OCI-LY7 (cell line): ENCODE data around the gene MIB2. TPM values are rescaled to one million over a fixed set of nuclear protein-coding genes. Genes with fewer than 3 reads are reported as not detected.
A peak's percentile ranks its signal among the peaks of the same experiment; 100 is the strongest.

Source experiments
- BruUV-seq: library from RNA; stranded (reverse); fragments of 400-500 nt; replicated peaks from 2 replicates; lab custom pipeline; 2021; lab: Mats Ljungman, UMichigan
- CTCF ChIA-PET: fragments of 300-600 bp; sonication (Branson Sonifier 250); formaldehyde crosslinking; loops from one replicate; lab custom pipeline; 2022; ENCODE audit warnings: antibody characterized with exemption; ENCODE audit not compliant: unreplicated experiment; lab: Charles Lee
- POLR2A ChIA-PET: fragments of 300-600 bp; sonication (Branson Sonifier 250); formaldehyde crosslinking; loops from one replicate; lab custom pipeline; 2022; ENCODE audit warnings: antibody characterized with exemption; lab: Charles Lee
- DNase-seq: peaks from one replicate; pipeline ENCODE4 v3.0.0-alpha.2; 2015; ENCODE audit warnings: low spot score
- H2AFZ ChIP-seq: fragments of 200-600 bp; sonication (generic), shearing (Covaris generic); 2 replicates; pipeline ENCODE4 v1.6.1; 2014; ENCODE audit warnings: mild to moderate bottlenecking, antibody characterized with exemption, low read length, moderate library complexity
- H3K27ac ChIP-seq: fragments of 200-600 bp; sonication (generic); 2 replicates; pipeline ENCODE4 v1.5.1; 2014; ENCODE audit warnings: mixed run types, low read depth, mild to moderate bottlenecking, moderate library complexity, low read length, inconsistent platforms; ENCODE audit not compliant: poor library complexity, severe bottlenecking
- H3K36me3 ChIP-seq: fragments of 200-600 bp; sonication (generic); 2 replicates; pipeline ENCODE4 v1.6.1; 2014; ENCODE audit warnings: mild to moderate bottlenecking, antibody characterized with exemption, low read length, moderate library complexity, mixed read lengths; ENCODE audit not compliant: insufficient read depth
- H3K4me1 ChIP-seq: fragments of 200-600 bp; sonication (generic); 2 replicates; pipeline ENCODE4 v1.5.1; 2014; ENCODE audit warnings: mild to moderate bottlenecking, low read length; ENCODE audit not compliant: insufficient read depth, poor library complexity, severe bottlenecking
- H3K4me2 ChIP-seq: fragments of 200-600 bp; sonication (generic); 2 replicates; pipeline ENCODE4 v1.6.1; 2014; ENCODE audit warnings: mild to moderate bottlenecking, low read length
- H3K4me3 ChIP-seq: fragments of 200-600 bp; sonication (generic); 2 replicates; pipeline ENCODE4 v1.5.1; 2014; ENCODE audit warnings: mild to moderate bottlenecking, low read depth, low read length; ENCODE audit not compliant: poor library complexity, severe bottlenecking
- H3K79me2 ChIP-seq: fragments of 200-600 bp; sonication (generic); 2 replicates; pipeline ENCODE4 v1.6.1; 2016; ENCODE audit warnings: low read depth, mild to moderate bottlenecking, low read length, moderate library complexity, mixed read lengths; ENCODE audit not compliant: insufficient read depth
- H3K9me2 ChIP-seq: fragments of 200-600 bp; sonication (generic); 2 replicates; pipeline ENCODE4 v1.6.1; 2016; ENCODE audit warnings: mild to moderate bottlenecking, low read length, mixed read lengths; ENCODE audit not compliant: insufficient read depth
- H3K9me3 ChIP-seq: fragments of 200-600 bp; sonication (generic); 2 replicates; pipeline ENCODE4 v1.6.1; 2014; ENCODE audit warnings: mild to moderate bottlenecking, mixed run types, low read length, mixed read lengths
- H4K20me1 ChIP-seq: fragments of 200-600 bp; sonication (generic); 2 replicates; pipeline ENCODE4 v1.6.1; 2014; ENCODE audit warnings: mild to moderate bottlenecking, antibody characterized with exemption, low read length, moderate library complexity, mixed read lengths; ENCODE audit not compliant: insufficient read depth
- EZH2phosphoT487 ChIP-seq: fragments of 200-600 bp; sonication (generic); IDR thresholded peaks from 2 replicates; pipeline ENCODE4 v1.6.1; 2018; ENCODE audit warnings: low read depth, borderline replicate concordance, mild to moderate bottlenecking, mixed run types, antibody characterized with exemption, low read length, moderate library complexity, mixed read lengths
- intact Hi-C: fragments of 100-400 bp; cut with micrococcal nuclease; formaldehyde crosslinking; loops from one replicate; pipeline ENCODE4 v1.10.0; 2022; ENCODE audit not compliant: unreplicated experiment
- total RNA-seq, 2 experiments: library from RNA; depleted of rRNA in 1 of 2; stranded (reverse); fragments of >200 nt in 1 of 2; shearing (Covaris generic) in 1 of 2; gene quantifications; 2 replicates each; pipeline ENCODE4 v1.2.3, GENCODE V29; 2014 to 2022
- TF ChIP-seq, protein P1 (sequence below): fragments of 200-600 bp; sonication (generic); conservative IDR thresholded peaks from 2 replicates; pipeline ENCODE4 v1.5.1; 2014; ENCODE audit warnings: mild to moderate bottlenecking, antibody characterized with exemption, low read length, moderate library complexity, mixed read lengths

MIB2 gene
- total RNA-seq, 2 experiments from 2014 or later, result 54.0 to 64.9 TPM

DNA sequence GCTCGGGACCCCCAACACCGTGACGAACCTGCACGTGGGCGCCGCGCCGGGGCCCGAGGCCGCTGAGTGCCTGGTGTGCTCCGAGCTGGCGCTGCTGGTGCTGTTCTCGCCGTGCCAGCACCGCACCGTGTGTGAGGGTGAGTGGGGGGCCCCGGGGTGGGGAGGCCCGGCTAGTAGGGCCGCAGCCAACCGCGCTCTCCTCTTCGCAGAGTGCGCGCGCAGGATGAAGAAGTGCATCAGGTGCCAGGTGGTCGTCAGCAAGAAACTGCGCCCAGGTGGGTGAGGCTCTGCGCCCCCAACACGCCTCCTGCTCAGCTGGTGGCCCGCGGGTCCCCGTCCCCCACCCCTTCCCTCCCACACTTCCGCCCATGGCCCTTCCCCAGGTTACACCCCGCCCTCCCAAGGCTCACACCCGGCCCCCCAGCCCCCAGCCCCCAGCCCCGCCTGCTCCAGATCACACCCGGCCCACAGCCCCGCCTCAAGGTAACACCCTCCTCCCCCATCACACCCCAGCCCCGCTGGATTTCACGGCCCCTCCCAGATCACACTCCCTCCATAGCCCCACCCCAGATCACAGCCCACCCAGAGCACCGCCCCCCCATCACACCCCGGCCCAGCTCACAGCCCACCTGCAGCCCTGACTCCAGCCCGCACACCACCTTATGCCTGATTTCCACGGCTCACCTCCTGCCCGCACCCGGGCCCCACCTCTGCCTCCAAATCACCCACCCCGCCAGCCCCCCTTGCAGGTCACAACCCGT lies 14.3 kb downstream of the MIB2 start:
- H3K9me3 ChIP-seq, result no peaks in the 10 kb centered on the region
- no TSS peak for BruUV-seq
- peak overlapping the region; percentile 66 for H3K4me3 ChIP-seq
- CTCF ChIA-PET, result interaction anchor here (0.6 kb wide), 1 partner anchor 338 kb away, joined by 5 read pairs; no protein-coding TSS in a partner anchor
- peaks cover 30% of the 10 kb centered on the region for H3K4me1 ChIP-seq
- H3K36me3 ChIP-seq, result no peaks in the 10 kb centered on the region
- no peak overlapping the region for H2AFZ ChIP-seq
- no peaks in the 10 kb centered on the region for H3K79me2 ChIP-seq
- TF ChIP-seq, protein P1, sequence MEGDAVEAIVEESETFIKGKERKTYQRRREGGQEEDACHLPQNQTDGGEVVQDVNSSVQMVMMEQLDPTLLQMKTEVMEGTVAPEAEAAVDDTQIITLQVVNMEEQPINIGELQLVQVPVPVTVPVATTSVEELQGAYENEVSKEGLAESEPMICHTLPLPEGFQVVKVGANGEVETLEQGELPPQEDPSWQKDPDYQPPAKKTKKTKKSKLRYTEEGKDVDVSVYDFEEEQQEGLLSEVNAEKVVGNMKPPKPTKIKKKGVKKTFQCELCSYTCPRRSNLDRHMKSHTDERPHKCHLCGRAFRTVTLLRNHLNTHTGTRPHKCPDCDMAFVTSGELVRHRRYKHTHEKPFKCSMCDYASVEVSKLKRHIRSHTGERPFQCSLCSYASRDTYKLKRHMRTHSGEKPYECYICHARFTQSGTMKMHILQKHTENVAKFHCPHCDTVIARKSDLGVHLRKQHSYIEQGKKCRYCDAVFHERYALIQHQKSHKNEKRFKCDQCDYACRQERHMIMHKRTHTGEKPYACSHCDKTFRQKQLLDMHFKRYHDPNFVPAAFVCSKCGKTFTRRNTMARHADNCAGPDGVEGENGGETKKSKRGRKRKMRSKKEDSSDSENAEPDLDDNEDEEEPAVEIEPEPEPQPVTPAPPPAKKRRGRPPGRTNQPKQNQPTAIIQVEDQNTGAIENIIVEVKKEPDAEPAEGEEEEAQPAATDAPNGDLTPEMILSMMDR, result no peak
- TF ChIP-seq EZH2phosphoT487, result no peak
- no peaks in the 10 kb centered on the region for H3K9me2 ChIP-seq
- peak overlapping the region; percentile 62 for H3K4me2 ChIP-seq
- peak; percentile 78 for DNase-seq
- no peaks in the 10 kb centered on the region for H4K20me1 ChIP-seq
- intact Hi-C loops, result no loop called here
- H3K27ac ChIP-seq, result peak overlapping the region; percentile 77
- POLR2A ChIA-PET, result interaction anchor here (0.6 to 0.8 kb wide), 2 partner anchors 14 to 24 kb away, joined by 3 read pairs; partner anchors contain the start of gene MIB2

GRCh38 chr1:1630191-1630964 lies 15.1 kb downstream of the MIB2 start:
- H3K27ac ChIP-seq, result peak overlapping the region; percentile 77
- no peaks in the 10 kb centered on the region for H3K36me3 ChIP-seq
- H3K4me1 ChIP-seq, result peaks cover 30% of the 10 kb centered on the region
- POLR2A ChIA-PET, result interaction anchor here (0.6 kb wide), 1 partner anchor 23 kb away, joined by 3 read pairs; no protein-coding TSS in a partner anchor
- BruUV-seq, result no TSS peak
- peak overlapping the region; percentile 66 for H3K4me3 ChIP-seq
- peak; percentile 96 for DNase-seq
- H2AFZ ChIP-seq, result peak overlapping the region; percentile 74; the same call in 1 of the 2 replicates
- no peaks in the 10 kb centered on the region for H3K9me2 ChIP-seq
- H3K79me2 ChIP-seq, result no peaks in the 10 kb centered on the region
- TF ChIP-seq, protein P1, result no peak
- TF ChIP-seq EZH2phosphoT487, result no peak
- intact Hi-C loops, result no loop called here
- CTCF ChIA-PET, result interaction anchor here (0.6 kb wide), 2 partner anchors 48 to 338 kb away, joined by 5 to 10 read pairs; no protein-coding TSS in a partner anchor
- H4K20me1 ChIP-seq, result no peaks in the 10 kb centered on the region
- H3K4me2 ChIP-seq, result peak overlapping the region; percentile 62
- no peaks in the 10 kb centered on the region for H3K9me3 ChIP-seq
